ENCODE data around the gene ARAP2. TPM values are rescaled to one million over a fixed set of nuclear protein-coding genes. Genes with fewer than 3 reads are reported as not detected.

The ARAP2 gene
- polyA plus RNA-seq, 1 donor (not counting 4 experiments of a cell fraction or from before 2014, with no cell fraction given): 9.3 TPM

GRCh38 chr4:36208893-36209473 lies 35.3 kb downstream of the ARAP2 start:
- H4K20me1 ChIP-seq (ENCODE audit: control insufficient read depth, extremely low read depth, insufficient read depth, low read length): no peaks in the 10 kb centered on the region
- no peak overlapping the region for H3K9ac ChIP-seq (ENCODE audit: control insufficient read depth, extremely low read depth, insufficient read depth, low read length)
- DNase-seq (ENCODE audit: low read depth, low spot score): no peak
- H3K36me3 ChIP-seq (ENCODE audit: control insufficient read depth in 2 of 2, extremely low read depth in 1 of 2, insufficient read depth in 2 of 2, low read length in 2 of 2): peaks cover 7 to 10% of the 10 kb centered on the region in 2 experiments
- no peaks in the 10 kb centered on the region for H3K4me1 ChIP-seq (ENCODE audit: control insufficient read depth, extremely low read depth, insufficient read depth, low read length)
- H3K79me2 ChIP-seq (ENCODE audit: control insufficient read depth, insufficient read depth, low read length): no peaks in the 10 kb centered on the region
- H3K27ac ChIP-seq (ENCODE audit: control insufficient read depth, insufficient read depth, low read length): no peak overlapping the region
- TF ChIP-seq EZH2 (IDR thresholded peaks at IDR 0.05; ENCODE audit: low read length) (no peak), CTCF (optimal IDR thresholded peaks at IDR 0.05 in 1 of 3, IDR thresholded peaks at IDR 0.05 in 1 of 3, conservative IDR thresholded peaks at IDR 0.05 in 1 of 3; ENCODE audit: extremely low read depth in 1 of 3, insufficient read depth in 2 of 3, low read length in 3 of 3) (no peak)
- dilution Hi-C loops (cut with MboI; ENCODE audit: extremely low pct_ligation_motif_present, low sequenced_read_pairs): no loop called here
- no peak overlapping the region for H3K4me3 ChIP-seq (ENCODE audit: control insufficient read depth in 2 of 3, extremely low read depth in 1 of 3, insufficient read depth in 2 of 3, low read depth in 1 of 3, low read length in 3 of 3)
- no peaks in the 10 kb centered on the region for H3K9me3 ChIP-seq (ENCODE audit: control insufficient read depth, low read depth, low read length)
- no peak overlapping the region for H3K4me2 ChIP-seq (ENCODE audit: control insufficient read depth, extremely low read depth, insufficient read depth, low read depth, low read length)
- no peak overlapping the region for H2AFZ ChIP-seq (ENCODE audit: control insufficient read depth, low read length)
- H3K27me3 ChIP-seq (ENCODE audit: control insufficient read depth, extremely low read depth, insufficient read depth, low read length): no peaks in the 10 kb centered on the region
- no peak for FAIRE-seq
- H3K9me1 ChIP-seq (ENCODE audit: control insufficient read depth, extremely low read depth, insufficient read depth, low read length): no peaks in the 10 kb centered on the region

DNA sequence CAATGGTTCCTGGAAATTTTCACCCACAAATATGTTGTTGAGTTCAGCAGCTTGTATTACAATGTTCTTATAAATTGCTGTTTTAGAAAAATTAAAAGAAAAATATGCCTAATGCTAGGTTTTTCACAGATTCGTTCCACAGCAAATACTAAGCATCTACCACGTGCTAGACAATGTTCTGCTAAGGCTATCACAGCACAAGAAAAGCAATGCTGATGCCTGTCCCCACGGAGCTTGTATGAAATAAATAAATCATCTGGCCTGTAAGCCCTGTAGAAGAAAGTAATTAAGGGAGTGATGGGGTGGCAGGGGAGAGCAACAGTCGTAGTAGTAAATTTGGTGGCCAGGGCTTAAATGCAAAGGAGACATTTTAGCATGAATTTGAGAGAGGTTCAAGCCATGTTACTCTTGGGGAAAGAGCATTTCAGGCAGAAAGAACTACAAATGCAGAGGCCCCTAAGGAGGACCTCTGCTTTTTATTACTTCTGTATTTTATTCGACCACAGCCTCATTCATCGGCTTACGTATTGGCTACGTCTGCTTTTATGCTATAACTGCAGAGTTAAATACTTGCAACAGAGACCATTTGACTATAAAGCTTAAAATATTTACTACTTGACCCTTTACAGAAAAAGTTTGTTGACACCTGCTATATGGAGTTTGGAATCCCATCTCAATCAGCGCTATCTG lies 36.3 kb downstream of the ARAP2 start:
- no peaks in the 10 kb centered on the region for H3K9me3 ChIP-seq (ENCODE audit: control insufficient read depth, low read depth, low read length)
- H3K27me3 ChIP-seq (ENCODE audit: control insufficient read depth, extremely low read depth, insufficient read depth, low read length): no peaks in the 10 kb centered on the region
- no peak for FAIRE-seq
- dilution Hi-C loops (cut with MboI; ENCODE audit: extremely low pct_ligation_motif_present, low sequenced_read_pairs): no loop called here
- TF ChIP-seq CTCF (optimal IDR thresholded peaks at IDR 0.05 in 1 of 3, IDR thresholded peaks at IDR 0.05 in 1 of 3, conservative IDR thresholded peaks at IDR 0.05 in 1 of 3; ENCODE audit: extremely low read depth in 1 of 3, insufficient read depth in 2 of 3, low read length in 3 of 3) (no peak), EZH2 (IDR thresholded peaks at IDR 0.05; ENCODE audit: low read length) (no peak)
- no peak overlapping the region for H2AFZ ChIP-seq (ENCODE audit: control insufficient read depth, low read length)
- H3K9ac ChIP-seq (ENCODE audit: control insufficient read depth, extremely low read depth, insufficient read depth, low read length): no peak overlapping the region
- no peaks in the 10 kb centered on the region for H3K79me2 ChIP-seq (ENCODE audit: control insufficient read depth, insufficient read depth, low read length)
- no peak overlapping the region for H3K4me2 ChIP-seq (ENCODE audit: control insufficient read depth, extremely low read depth, insufficient read depth, low read depth, low read length)
- H3K4me3 ChIP-seq (ENCODE audit: control insufficient read depth in 2 of 3, extremely low read depth in 1 of 3, insufficient read depth in 2 of 3, low read depth in 1 of 3, low read length in 3 of 3): no peak overlapping the region
- no peak overlapping the region for H3K27ac ChIP-seq (ENCODE audit: control insufficient read depth, insufficient read depth, low read length)
- peaks cover 7 to 10% of the 10 kb centered on the region in 2 experiments for H3K36me3 ChIP-seq (ENCODE audit: control insufficient read depth in 2 of 2, extremely low read depth in 1 of 2, insufficient read depth in 2 of 2, low read length in 2 of 2)
- H3K9me1 ChIP-seq (ENCODE audit: control insufficient read depth, extremely low read depth, insufficient read depth, low read length): no peaks in the 10 kb centered on the region
- H4K20me1 ChIP-seq (ENCODE audit: control insufficient read depth, extremely low read depth, insufficient read depth, low read length): no peaks in the 10 kb centered on the region
- no peak for DNase-seq (ENCODE audit: low read depth, low spot score)
- no peaks in the 10 kb centered on the region for H3K4me1 ChIP-seq (ENCODE audit: control insufficient read depth, extremely low read depth, insufficient read depth, low read length)

All from keratinocyte (primary cell).